ENCODE results near the gene OSBPL9.

DNA sequence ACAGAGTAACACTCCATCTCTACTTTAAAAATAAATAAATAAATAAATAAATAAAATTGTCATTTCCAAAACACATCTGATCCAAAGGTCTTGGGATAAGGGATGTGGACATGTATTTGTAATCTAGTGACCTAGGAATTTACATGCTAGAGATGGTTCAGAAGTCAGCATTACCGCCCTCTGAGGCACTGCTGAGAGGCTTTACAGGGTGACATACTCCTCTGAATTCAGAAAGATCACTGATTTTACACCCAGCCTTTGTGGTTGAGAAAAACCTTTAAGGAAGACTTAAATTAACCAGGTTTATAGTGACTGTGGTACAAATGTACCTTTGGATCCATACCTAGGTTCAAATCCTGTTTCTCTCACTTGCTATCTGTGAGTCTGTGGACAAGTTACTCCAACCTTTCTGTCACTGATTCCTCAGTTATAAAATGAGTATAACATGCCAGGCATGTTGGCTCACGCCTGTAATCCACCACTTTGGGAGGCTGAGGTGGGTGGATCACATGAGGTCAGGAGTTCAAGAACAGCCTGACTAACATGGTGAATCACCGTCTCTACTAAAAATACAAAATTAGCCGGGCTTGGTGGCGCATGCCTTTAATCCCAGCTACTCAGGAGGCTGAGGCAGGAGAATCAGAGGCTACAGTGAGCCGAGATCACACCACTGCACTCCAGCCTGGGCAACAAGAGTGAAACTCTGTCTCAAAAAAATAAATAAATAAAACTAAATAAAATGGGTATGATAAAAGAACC, 20.1 kb downstream of the OSBPL9 start:
- TF ChIP-seq, protein P1, sequence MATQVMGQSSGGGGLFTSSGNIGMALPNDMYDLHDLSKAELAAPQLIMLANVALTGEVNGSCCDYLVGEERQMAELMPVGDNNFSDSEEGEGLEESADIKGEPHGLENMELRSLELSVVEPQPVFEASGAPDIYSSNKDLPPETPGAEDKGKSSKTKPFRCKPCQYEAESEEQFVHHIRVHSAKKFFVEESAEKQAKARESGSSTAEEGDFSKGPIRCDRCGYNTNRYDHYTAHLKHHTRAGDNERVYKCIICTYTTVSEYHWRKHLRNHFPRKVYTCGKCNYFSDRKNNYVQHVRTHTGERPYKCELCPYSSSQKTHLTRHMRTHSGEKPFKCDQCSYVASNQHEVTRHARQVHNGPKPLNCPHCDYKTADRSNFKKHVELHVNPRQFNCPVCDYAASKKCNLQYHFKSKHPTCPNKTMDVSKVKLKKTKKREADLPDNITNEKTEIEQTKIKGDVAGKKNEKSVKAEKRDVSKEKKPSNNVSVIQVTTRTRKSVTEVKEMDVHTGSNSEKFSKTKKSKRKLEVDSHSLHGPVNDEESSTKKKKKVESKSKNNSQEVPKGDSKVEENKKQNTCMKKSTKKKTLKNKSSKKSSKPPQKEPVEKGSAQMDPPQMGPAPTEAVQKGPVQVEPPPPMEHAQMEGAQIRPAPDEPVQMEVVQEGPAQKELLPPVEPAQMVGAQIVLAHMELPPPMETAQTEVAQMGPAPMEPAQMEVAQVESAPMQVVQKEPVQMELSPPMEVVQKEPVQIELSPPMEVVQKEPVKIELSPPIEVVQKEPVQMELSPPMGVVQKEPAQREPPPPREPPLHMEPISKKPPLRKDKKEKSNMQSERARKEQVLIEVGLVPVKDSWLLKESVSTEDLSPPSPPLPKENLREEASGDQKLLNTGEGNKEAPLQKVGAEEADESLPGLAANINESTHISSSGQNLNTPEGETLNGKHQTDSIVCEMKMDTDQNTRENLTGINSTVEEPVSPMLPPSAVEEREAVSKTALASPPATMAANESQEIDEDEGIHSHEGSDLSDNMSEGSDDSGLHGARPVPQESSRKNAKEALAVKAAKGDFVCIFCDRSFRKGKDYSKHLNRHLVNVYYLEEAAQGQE (IDR thresholded peaks at IDR 0.05; ENCODE audit: insufficient replicate concordance, low read depth), result no peak
- TF ChIP-seq, protein P2, sequence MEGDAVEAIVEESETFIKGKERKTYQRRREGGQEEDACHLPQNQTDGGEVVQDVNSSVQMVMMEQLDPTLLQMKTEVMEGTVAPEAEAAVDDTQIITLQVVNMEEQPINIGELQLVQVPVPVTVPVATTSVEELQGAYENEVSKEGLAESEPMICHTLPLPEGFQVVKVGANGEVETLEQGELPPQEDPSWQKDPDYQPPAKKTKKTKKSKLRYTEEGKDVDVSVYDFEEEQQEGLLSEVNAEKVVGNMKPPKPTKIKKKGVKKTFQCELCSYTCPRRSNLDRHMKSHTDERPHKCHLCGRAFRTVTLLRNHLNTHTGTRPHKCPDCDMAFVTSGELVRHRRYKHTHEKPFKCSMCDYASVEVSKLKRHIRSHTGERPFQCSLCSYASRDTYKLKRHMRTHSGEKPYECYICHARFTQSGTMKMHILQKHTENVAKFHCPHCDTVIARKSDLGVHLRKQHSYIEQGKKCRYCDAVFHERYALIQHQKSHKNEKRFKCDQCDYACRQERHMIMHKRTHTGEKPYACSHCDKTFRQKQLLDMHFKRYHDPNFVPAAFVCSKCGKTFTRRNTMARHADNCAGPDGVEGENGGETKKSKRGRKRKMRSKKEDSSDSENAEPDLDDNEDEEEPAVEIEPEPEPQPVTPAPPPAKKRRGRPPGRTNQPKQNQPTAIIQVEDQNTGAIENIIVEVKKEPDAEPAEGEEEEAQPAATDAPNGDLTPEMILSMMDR (IDR thresholded peaks at IDR 0.05; ENCODE audit: insufficient read depth, low read length), result no peak
